OCI-LY7 (cell line): ENCODE data around the gene PTGER2. TPM values are rescaled to one million over a fixed set of nuclear protein-coding genes. Genes with fewer than 3 reads are reported as not detected.

Experiments used
- BruUV-seq: library from RNA; stranded (reverse); fragments of 400-500 nt; replicated peaks from 2 replicates; lab custom pipeline; 2021; lab: Mats Ljungman, UMichigan
- CTCF ChIA-PET: fragments of 300-600 bp; sonication (Branson Sonifier 250); formaldehyde crosslinking; loops from one replicate; lab custom pipeline; 2022; ENCODE audit warnings: antibody characterized with exemption; ENCODE audit not compliant: unreplicated experiment; lab: Charles Lee
- POLR2A ChIA-PET: fragments of 300-600 bp; sonication (Branson Sonifier 250); formaldehyde crosslinking; loops from one replicate; lab custom pipeline; 2022; ENCODE audit warnings: antibody characterized with exemption; lab: Charles Lee
- DNase-seq: peaks from one replicate; pipeline ENCODE4 v3.0.0-alpha.2; 2015; ENCODE audit warnings: low spot score
- H2AFZ ChIP-seq: fragments of 200-600 bp; sonication (generic), shearing (Covaris generic); 2 replicates; pipeline ENCODE4 v1.6.1; 2014; ENCODE audit warnings: mild to moderate bottlenecking, antibody characterized with exemption, low read length, moderate library complexity
- H3K27ac ChIP-seq: fragments of 200-600 bp; sonication (generic); 2 replicates; pipeline ENCODE4 v1.5.1; 2014; ENCODE audit warnings: mixed run types, low read depth, mild to moderate bottlenecking, moderate library complexity, low read length, inconsistent platforms; ENCODE audit not compliant: poor library complexity, severe bottlenecking
- H3K36me3 ChIP-seq: fragments of 200-600 bp; sonication (generic); 2 replicates; pipeline ENCODE4 v1.6.1; 2014; ENCODE audit warnings: mild to moderate bottlenecking, antibody characterized with exemption, low read length, moderate library complexity, mixed read lengths; ENCODE audit not compliant: insufficient read depth
- H3K4me1 ChIP-seq: fragments of 200-600 bp; sonication (generic); 2 replicates; pipeline ENCODE4 v1.5.1; 2014; ENCODE audit warnings: mild to moderate bottlenecking, low read length; ENCODE audit not compliant: insufficient read depth, poor library complexity, severe bottlenecking
- H3K4me2 ChIP-seq: fragments of 200-600 bp; sonication (generic); 2 replicates; pipeline ENCODE4 v1.6.1; 2014; ENCODE audit warnings: mild to moderate bottlenecking, low read length
- H3K4me3 ChIP-seq: fragments of 200-600 bp; sonication (generic); 2 replicates; pipeline ENCODE4 v1.5.1; 2014; ENCODE audit warnings: mild to moderate bottlenecking, low read depth, low read length; ENCODE audit not compliant: poor library complexity, severe bottlenecking
- H3K79me2 ChIP-seq: fragments of 200-600 bp; sonication (generic); 2 replicates; pipeline ENCODE4 v1.6.1; 2016; ENCODE audit warnings: low read depth, mild to moderate bottlenecking, low read length, moderate library complexity, mixed read lengths; ENCODE audit not compliant: insufficient read depth
- H3K9me2 ChIP-seq: fragments of 200-600 bp; sonication (generic); 2 replicates; pipeline ENCODE4 v1.6.1; 2016; ENCODE audit warnings: mild to moderate bottlenecking, low read length, mixed read lengths; ENCODE audit not compliant: insufficient read depth
- H3K9me3 ChIP-seq: fragments of 200-600 bp; sonication (generic); 2 replicates; pipeline ENCODE4 v1.6.1; 2014; ENCODE audit warnings: mild to moderate bottlenecking, mixed run types, low read length, mixed read lengths
- H4K20me1 ChIP-seq: fragments of 200-600 bp; sonication (generic); 2 replicates; pipeline ENCODE4 v1.6.1; 2014; ENCODE audit warnings: mild to moderate bottlenecking, antibody characterized with exemption, low read length, moderate library complexity, mixed read lengths; ENCODE audit not compliant: insufficient read depth
- CTCF ChIP-seq: fragments of 200-600 bp; sonication (generic); conservative IDR thresholded peaks from 2 replicates; pipeline ENCODE4 v1.5.1; 2014; ENCODE audit warnings: mild to moderate bottlenecking, antibody characterized with exemption, low read length, moderate library complexity, mixed read lengths
- EZH2phosphoT487 ChIP-seq: fragments of 200-600 bp; sonication (generic); IDR thresholded peaks from 2 replicates; pipeline ENCODE4 v1.6.1; 2018; ENCODE audit warnings: low read depth, borderline replicate concordance, mild to moderate bottlenecking, mixed run types, antibody characterized with exemption, low read length, moderate library complexity, mixed read lengths
- intact Hi-C: fragments of 100-400 bp; cut with micrococcal nuclease; formaldehyde crosslinking; loops from one replicate; pipeline ENCODE4 v1.10.0; 2022; ENCODE audit not compliant: unreplicated experiment
- total RNA-seq, 2 experiments: library from RNA; depleted of rRNA in 1 of 2; stranded (reverse); fragments of >200 nt in 1 of 2; shearing (Covaris generic) in 1 of 2; gene quantifications; 2 replicates each; pipeline ENCODE4 v1.2.3, GENCODE V29; 2014 to 2022

Gene PTGER2
- total RNA-seq, 2 experiments from 2014 or later = not detected

GRCh38 chr14:52305014-52305413 is 9.1 kb upstream of the PTGER2 start:
- DNase-seq = no peak
- Histone ChIP-seq H3K9me3 (no peaks in the 10 kb centered on the region), H3K9me2 (no peaks in the 10 kb centered on the region), H3K4me2 (no peak overlapping the region), H2AFZ (no peak overlapping the region), H3K79me2 (no peaks in the 10 kb centered on the region), H3K4me1 (no peaks in the 10 kb centered on the region), H4K20me1 (no peaks in the 10 kb centered on the region), H3K27ac (no peak overlapping the region), H3K4me3 (no peak overlapping the region), H3K36me3 (no peaks in the 10 kb centered on the region)
- no TSS peak for BruUV-seq
- CTCF ChIA-PET = no interaction called here
- POLR2A ChIA-PET = interaction anchor here (0.5 to 0.7 kb wide), 6 partner anchors 9 to 751 kb away, joined by 3 to 8 read pairs (median 5); partner anchors contain the start of gene PTGER2
- intact Hi-C loops = no loop called here
- no peak for TF ChIP-seq EZH2phosphoT487
- no peak for TF ChIP-seq CTCF

- ChIA-PET CTCF (no interaction called here), POLR2A (no interaction called here)
- H3K79me2 ChIP-seq = no peaks in the 10 kb centered on the region
- no peak overlapping the region for H3K4me2 ChIP-seq
- peaks cover 5% of the 10 kb centered on the region for H3K4me1 ChIP-seq
- no peak for TF ChIP-seq CTCF
- no TSS peak for BruUV-seq
- H3K27ac ChIP-seq = no peak overlapping the region
- H3K9me2 ChIP-seq = no peaks in the 10 kb centered on the region
- H3K4me3 ChIP-seq = no peak overlapping the region
- intact Hi-C loops = no loop called here
- no peaks in the 10 kb centered on the region for H3K9me3 ChIP-seq
- H4K20me1 ChIP-seq = no peaks in the 10 kb centered on the region
- H2AFZ ChIP-seq = no peak overlapping the region
- H3K36me3 ChIP-seq = no peaks in the 10 kb centered on the region
- no peak for DNase-seq
Measured at GRCh38 chr14:52307376-52307775, 6.7 kb upstream of the PTGER2 start.

GRCh38 chr14:52307905-52308304 is 6.2 kb upstream of the PTGER2 start:
- no peaks in the 10 kb centered on the region for H3K9me2 ChIP-seq
- POLR2A ChIA-PET = no interaction called here
- H3K9me3 ChIP-seq = no peaks in the 10 kb centered on the region
- TF ChIP-seq EZH2phosphoT487 (no peak), CTCF (no peak)
- H3K4me3 ChIP-seq = no peak overlapping the region
- no peaks in the 10 kb centered on the region for H4K20me1 ChIP-seq
- no peaks in the 10 kb centered on the region for H3K36me3 ChIP-seq
- H2AFZ ChIP-seq = no peak overlapping the region
- no peak for DNase-seq
- H3K27ac ChIP-seq = no peak overlapping the region
- H3K4me1 ChIP-seq = peaks cover 5% of the 10 kb centered on the region
- no peaks in the 10 kb centered on the region for H3K79me2 ChIP-seq
- no peak overlapping the region for H3K4me2 ChIP-seq
- CTCF ChIA-PET = no interaction called here
- intact Hi-C loops = no loop called here
- BruUV-seq = no TSS peak
